ENCODE measurements around the gene IRS2.

Gene IRS2

DNA sequence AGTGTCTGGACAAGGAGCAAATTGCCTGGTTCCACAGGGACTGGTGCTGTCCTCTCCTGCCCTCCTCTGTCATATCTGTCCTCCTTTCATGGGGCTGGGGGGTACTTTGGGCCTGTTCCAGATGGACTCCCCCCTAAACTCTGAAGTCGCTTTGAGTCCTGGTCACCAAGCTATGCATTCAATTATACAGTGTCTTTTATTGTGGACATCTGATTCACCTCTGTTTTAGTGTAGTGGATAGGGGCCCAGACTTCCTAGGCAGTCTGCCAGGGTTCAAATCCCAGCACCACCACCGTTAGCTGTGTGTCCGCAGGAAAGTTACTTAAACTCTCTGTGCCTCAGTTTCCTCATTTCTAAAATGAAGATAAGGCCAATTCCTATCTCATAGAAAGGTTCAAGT is 21.0 kb upstream of the IRS2 start:
- no peak for FAIRE-seq
- no peak for DNase-seq (ENCODE audit: low spot score)

DNA sequence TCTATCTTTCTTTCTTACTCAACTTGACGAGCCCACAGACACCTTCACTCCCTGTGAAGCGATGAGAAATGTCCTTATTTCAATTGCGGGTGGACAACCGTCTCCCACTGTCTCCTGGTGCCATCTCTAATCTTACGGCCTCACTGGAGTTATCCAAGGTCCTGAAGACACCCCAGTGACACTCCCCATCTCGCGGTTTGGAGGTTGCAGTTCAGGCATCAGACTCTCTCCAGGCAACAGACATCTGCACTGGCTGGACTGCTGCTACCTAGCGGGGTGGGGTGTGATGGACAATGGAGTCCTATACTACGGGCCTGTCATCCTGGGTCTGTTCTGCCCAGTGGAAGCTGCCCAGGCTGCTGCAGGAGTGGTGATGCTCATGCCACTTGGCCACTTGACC is 18.3 kb upstream of the IRS2 start:
- DNase-seq (ENCODE audit: low spot score), result no peak

DNA sequence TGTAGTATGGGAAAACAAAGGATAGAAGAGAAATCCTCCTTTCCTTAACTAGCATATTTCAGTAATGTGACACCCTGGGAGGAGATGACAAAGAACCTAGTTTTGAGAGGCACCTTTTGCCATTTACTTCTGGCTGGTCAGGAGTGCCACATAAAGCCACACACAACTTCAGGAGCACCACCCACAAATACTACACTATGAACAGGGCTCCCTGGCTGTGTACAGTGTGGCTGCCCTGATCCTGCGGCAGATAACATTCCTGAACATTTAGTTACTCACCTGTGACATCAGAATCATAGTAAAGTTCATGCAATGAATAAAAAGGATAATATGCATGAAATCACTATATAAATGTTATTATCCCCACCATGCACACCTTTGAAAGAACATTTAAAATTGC is 17.4 kb upstream of the IRS2 start:
- DNase-seq (ENCODE audit: low spot score) (no peak), FAIRE-seq (no peak)

More for the DNA sequence above, 18.3 kb upstream of the IRS2 start:
- no peak for FAIRE-seq

DNA sequence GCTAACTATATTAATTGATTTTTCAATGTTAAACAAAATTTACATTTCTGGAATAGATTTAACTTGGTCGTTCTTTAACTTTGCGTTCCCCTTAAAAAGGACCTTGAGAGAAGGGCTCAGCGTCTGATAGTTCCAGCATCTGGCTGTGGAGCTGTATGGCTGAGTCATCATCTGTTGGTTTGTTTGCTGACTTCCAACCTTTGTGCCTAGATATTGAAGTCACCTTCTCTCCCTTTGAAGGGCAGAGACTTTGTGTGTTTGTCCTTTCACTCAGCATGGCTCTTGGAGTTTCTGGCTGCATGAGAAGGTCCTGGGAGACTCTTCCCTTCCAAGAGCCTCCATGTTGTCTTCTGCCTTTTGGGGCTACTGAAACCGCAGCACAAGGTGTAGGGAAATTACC is 16.6 kb upstream of the IRS2 start:
- FAIRE-seq (no peak), DNase-seq (ENCODE audit: low spot score) (no peak)

DNA sequence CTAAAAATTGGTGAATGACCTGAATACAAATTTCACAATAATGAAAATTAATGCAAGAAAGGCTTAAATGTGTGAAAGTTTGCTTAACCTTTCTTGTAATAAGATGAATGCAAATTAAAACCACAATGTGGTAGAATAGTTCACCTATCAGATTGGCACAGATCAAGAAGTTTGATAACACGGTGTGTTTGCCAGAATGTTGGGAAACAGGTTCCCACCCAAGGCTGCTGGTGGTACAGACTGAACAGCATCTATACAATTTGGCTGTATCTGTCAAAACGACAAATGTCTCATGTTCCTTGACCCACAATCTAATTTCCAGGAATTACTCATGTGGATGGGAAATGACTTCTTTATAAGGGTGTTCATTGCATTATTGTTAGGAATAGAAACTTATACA is 8.6 kb upstream of the IRS2 start:
- FAIRE-seq, result no peak

DNA sequence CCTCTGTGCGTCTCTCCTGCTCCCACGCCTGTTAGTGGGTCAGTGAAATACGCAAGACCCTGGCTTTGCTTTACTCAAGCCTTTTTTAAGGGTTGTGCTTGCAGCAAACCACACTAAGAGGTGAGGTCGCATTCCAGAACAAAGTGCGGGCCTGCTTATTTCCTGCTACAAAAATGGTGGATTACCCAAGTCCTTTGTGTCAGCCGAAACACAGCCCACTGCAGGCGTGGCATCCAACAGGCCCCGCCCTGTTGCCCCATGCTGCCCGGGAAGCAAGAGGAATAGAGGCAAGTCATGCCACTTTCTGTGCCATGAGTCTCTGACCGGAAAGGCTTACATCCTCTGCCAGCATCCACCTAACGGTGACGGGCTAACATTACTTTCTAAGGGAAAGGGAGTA is 7.7 kb upstream of the IRS2 start:
- peak; percentile 90 for FAIRE-seq
- DNase-seq (ENCODE audit: low spot score), result peak; percentile 84

More for the DNA sequence above, 8.6 kb upstream of the IRS2 start:
- no peak for DNase-seq (ENCODE audit: low spot score)

DNA sequence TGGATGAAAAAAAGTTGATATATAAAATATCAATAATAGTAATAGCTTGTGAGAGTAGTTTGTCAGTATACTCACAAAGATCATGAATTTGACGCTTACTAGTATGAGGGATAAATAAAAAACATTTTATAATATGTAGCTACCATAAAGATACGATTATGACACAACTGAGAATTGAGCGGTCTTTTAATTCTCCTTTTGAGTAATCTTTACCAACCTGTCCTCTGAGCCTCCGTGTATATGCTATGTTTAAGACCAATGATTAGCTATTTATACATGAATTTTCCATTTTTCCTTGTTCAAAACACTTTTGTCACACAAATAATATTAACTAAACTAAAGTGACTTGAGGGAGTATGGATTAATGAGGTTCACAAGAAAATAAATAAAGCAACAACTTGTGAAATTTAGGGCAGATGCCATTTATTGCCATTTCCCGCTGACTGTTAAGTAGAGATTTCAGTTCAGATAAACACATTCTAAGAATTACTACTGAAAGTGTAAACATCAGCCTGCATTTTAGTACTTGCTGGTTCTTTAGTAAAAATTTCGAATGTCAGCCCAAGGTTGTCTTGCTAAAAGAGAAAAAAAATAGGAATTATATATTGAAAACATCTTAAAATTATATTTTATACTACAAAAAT is 6.2 kb upstream of the IRS2 start:
- FAIRE-seq (no peak), DNase-seq (ENCODE audit: low spot score) (no peak)

DNA sequence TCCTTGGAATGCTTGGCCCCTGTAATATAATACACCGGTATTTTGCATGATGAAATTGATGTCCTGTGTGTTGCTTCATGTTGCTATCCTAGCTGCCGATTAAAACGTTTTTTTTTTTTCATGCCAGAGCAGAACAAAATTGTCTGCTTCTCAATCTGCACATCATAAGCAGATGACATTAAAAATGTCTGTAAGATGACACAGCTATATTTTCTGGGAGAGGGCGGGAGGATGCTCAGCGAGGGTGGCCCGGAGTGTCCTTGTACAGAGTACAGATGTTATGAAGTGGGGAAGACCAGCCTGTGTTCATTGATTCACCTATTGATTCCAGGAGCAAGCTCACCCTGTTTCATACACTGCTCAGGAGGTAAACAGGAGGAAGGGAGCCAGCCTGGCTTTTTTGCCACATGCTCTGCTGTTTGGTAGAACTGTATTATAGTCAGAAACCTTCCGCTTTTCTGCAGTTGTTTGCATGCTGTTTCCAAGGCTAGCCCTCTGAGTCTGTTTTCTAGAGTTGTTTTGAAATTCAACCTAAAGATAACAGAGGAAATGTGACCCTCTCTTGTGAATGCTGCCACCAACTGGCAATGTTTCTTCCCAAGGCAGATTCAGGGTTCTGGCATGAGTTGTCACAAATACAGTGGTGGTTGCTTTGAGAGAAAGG is 4.7 kb upstream of the IRS2 start:
- DNase-seq (ENCODE audit: low spot score) (peak; percentile 47), FAIRE-seq (peak; percentile 79)

DNA sequence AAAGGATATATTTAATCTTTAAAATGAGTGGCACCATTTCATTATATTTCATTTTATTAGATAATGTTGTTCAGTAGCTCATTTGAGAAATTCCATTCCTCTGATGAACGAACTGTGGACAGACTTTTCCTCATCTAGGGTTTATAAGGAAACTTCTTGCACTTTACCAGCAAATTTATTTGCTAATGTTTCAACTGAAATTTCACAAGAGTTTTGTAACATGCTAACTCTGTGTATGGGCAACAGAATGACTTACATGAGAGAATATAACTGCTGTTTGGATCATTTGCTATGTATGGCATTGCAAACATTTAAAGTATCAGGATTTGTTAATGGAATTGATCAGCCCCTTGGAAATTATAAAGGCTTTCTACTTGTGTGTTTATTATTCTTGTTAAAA is 3.7 kb upstream of the IRS2 start:
- DNase-seq (ENCODE audit: low spot score) (no peak), FAIRE-seq (no peak)

DNA sequence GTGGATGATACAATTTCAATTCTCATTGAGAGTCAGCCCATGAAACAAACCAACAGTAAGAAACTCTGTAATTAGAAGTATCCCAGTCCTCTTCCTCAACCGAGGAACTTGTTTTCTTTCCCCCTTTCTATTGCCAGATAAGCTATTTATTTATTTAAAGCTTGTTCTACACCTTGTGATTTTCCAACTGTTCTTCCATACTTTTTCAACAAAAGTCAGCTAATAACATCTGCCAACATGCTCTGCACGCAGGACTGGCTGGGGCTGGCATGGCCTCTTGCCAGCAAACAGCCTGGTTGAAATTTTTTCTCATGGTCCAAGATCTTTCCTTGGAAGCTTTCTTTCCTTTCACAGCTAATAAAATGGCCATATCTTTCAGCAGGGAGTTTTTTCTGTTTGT is 2.9 kb upstream of the IRS2 start:
- FAIRE-seq (peak; percentile 84), DNase-seq (ENCODE audit: low spot score) (no peak)

DNA sequence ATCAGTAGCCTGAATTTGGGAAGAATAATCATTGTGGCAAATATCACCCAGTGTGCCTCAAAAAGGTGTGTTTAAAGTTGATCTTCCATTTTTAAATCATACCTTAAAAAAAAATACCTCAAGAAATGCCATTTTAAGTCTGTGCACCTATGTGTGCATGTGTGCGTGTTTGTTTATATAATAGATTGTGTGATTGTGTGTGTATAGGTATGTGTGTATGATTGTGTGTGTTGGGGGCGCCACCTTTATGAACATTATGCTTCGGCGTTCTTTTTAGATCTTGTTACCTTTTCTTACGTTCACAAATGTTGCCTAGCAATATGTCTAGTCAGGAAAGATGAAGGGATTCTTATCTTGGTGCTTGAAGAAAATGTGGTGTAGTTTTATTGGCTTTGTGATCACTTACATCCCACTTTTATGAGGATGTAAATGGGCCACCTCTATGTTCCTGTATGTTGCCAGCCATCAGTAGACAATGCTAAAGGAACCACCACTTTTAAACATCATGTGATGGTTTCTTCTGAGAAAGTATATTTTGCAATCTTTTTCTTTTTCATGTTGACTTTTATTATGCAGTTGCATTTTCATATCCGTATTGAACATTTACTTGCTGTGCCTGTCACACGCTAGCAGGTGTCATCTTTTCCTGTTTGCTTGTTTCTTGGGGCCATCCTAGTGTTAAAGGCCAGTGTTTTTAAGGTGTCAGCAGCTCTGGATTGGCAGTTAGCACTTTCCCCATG is 2.2 kb upstream of the IRS2 start:
- FAIRE-seq (no peak), DNase-seq (ENCODE audit: low spot score) (no peak)

DNA sequence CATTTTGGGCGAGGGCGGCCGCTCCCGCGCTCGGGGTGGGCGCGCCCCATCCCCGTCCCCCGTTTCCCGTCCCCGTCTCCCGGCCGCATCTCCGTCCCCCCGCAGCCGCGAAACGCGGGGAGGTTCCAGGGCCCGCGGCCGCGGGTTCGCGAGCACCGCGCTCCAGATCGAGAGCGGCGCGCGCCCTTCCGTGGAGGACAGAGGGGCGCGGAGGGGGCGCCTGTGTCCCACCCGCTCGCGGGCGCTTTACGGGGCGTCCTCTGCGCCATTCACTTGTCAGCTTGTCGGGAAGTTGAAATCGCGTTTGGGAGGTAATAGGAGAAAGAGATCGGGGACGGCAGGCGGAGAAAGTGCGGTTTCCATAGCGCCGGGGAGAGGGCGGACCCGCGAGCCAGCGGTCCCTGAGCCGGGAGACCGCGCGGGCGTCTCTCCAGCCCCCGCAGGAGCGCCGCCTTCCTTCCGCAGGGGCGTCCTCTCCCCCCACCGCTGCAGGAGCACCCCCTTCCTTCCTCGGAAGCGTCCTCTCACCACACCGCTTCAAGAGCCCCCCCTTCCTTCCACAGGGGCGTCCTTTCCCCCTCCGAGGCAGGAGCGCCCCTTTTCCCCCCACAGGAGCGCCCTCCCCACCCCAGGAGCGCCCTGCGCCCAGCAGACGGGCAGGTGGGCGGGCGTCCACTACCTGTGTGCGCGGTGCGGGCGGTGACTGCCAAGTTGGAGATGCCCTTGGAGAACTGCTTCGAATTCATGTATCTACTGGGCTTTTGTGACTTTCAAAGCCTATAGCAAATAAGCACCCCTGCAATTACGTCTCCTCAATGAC is 962 bp upstream of the IRS2 start:
- DNase-seq (ENCODE audit: low spot score) (no peak), FAIRE-seq (no peak)

DNA sequence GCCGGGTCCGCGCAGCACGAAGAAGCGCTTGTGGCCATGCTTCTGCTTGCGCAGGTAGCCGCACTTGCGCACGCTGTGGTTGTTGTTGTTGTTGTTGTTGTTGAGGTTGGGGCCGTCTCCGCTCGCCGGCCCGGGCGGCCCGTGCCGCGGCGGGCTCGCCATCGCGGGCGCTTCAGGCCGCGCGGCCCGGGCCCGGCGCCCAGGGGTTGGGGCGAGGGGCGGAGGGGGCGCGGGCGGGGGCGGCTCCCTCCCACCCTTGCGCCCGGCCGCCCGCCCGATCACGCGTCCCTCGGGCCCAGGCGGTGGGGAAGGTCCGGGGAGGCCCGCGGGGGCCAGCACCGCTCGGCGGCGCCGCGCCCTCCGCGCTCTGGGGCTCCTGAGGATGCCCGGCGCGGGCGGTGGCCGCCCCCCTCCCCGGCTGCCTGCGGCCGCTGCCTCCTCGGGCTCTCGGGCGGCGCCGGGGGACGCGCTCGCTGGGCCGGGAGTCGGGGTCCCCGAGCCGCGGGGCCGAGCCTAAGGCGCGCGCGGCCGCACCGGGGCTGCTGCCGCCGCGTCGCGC is 412 bp downstream of the IRS2 start:
- FAIRE-seq, result no peak

DNA sequence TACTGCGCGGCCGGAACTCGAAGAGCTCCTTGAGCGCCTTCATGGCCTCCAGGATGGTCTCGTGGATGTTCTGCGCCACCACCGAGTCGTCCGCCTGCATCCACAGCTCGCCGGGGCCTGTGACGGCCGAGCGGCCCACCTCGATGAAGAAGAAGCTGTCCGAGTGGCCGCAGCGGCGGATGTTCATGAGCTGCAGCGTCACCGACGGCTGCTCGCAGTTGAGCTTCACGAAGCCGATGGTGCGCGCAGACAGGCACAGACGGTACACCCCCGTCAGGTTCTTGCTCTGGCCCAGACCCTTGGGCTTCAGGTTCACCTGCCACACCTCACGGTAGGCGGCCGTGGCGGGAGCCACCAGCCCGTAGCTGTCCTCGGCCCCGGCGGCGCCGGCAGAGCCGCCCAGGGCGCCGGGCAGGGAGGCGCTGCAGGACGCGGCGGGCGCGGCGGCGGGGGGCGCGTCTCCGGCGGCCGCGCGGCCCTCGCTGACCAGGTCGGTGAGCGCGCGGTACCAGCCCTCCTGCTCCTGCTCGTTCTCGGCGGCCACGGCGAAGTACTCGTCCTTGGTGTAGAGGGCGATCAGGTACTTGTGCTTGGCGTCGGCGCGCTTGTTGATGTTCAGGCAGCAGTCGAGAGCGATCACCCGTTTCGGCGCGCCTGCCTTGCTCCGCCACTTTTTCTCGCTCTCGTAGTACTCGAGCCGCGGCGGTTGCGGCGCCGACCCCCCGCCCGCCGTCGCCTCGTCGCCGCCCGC is 1.1 kb downstream of the IRS2 start:
- DNase-seq (ENCODE audit: low spot score), result peak; percentile 59
- FAIRE-seq, result no peak

More for the DNA sequence above, 412 bp downstream of the IRS2 start:
- no peak for DNase-seq (ENCODE audit: low spot score)

DNA sequence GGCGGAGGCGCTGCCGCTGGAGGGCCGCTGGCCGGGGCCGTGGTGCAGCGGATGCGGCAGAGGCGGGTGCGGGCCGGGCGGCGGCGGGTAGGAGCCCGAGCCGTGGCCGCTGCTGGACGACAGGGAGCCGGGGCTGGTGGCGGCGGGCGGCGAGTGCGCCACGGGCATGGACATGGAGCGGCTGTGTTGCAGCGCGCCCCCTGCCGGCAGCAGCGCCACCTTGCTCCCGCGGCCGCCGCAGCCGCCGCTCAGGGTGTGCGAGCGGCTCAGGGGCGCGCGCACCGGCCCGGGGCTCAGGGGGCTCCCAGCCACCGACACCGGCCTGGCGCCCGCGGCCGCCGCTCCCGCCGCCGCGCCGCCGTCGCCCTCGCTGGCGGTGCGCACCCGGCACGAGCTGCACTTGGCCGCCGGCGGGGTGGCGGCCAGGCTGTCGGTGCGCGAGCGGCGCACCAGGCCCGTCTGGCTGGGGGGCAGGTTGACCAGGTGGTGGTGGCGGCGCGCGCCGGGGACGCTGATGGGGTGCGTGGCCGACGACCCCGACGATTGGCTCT is 1.7 kb downstream of the IRS2 start:
- peak; percentile 52 for DNase-seq (ENCODE audit: low spot score)
- FAIRE-seq, result no peak

DNA sequence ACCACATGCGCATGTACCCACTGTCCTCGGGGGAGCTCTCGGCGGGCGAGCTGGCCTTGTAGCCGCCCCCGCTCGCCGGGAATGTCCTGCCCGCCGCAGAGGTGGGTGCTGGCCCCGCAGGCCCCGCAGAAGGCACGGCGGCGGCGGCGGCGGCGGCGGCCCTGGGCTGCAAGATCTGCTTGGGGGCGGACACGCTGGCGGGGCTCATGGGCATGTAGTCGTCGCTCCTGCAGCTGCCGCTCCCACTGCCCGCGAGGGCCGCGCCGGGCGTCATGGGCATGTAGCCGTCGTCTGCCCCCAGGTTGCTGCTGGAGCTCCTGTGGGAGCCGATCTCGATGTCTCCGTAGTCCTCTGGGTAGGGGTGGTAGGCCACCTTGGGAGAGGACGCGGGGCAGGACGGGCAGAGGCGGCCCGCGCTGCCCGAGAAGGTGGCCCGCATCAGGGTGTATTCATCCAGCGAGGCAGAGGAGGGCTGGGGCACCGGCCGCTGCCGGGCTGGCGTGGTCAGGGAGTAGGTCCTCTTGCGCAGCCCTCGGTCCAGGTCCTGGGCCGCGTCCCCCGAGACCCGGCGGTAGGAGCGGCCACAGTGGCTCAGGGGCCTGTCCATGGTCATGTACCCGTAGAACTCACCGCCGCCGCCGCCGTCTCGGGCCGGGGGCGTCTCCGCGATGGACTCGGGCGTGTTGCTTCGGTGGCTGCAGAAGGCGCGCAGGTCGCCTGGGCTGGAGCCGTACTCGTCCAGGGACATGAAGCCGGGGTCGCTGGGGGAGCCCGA is 2.4 kb downstream of the IRS2 start:
- DNase-seq (ENCODE audit: low spot score), result no peak
- FAIRE-seq, result no peak

DNA sequence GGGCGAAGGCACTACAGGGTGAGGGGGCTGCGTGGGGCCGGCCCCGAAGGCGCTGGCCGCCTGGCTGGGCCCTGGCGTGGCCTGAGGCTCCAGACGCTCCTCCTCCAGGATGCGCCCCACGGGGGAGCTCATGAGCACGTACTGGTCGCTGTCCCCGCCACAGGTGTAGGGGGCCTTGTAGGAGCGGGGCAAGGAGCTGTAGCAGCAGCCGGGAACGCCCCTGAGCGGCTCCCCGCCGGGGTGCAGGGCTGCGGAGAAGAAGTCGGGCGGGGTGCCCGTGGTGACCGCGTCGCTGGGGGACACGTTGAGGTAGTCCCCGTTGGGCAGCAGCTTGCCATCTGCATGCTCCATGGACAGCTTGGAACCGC is 3.0 kb downstream of the IRS2 start:
- FAIRE-seq, result no peak
- DNase-seq (ENCODE audit: low spot score), result peak; percentile 56

DNA sequence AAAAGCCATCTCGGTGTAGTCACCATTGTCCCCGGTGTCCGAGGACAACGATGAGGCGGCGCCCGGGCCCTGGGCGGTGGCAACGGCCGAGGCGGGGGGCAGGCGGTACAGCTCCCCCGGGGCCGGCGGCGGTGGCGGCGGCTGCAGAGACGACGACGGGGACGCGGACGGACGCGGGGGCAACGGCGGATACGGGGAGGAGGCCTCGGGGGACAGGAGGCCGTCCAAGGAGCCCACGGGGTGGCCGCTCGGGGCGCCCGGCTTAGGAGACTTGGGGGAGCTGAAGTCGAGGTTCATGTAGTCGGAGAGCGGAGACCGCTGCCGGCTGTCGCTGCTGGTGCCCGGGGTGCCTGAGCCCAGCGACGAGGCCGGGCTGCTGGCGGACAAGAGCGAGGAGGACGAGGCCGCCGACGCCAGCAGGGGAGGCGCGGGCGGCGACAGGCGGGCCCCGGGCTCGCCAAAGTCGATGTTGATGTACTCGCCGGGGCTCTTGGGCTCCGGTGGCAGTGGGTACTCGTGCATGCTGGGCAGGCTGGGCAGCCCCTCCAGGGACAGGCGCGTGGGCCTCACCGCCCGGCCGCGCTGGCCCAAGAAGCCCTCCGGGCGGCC is 3.5 kb downstream of the IRS2 start:
- FAIRE-seq (no peak), DNase-seq (ENCODE audit: low spot score) (no peak)

DNA sequence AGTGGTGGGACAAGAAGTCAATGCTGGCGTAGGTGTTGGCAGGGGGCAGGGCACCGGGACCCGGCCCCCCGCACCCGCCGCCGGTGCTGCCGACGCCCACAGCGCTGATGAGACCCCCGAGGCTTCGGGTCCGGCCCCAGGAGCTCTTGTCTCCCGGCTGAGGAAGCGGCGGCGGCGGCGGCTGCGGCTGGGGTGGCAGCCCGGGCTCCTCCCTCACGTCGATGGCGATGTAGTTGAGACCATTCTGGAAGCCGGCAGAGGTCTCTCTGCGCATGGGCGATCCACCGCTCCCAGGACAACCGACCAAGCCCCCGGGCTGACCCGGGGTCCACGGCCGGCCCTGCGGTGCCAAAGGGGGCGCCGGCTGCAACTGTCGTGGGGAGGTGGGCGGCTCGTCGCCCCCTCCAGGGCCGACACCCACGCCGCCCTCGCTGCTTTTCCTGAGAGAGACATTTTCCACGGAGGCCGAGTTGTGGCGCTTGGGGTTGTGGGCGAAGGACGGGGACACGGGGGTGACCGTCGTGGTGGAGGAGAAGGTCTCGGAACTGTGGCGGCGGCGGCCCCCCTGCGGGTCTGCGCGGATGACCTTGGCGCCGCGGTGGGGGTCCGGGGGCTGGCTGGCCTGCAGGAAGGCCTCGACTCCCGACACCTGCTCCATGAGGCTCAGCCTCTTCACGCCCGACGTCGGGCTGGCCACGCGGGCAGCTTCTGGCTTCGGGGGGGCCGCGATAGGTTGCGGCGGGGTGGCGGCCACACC is 4.1 kb downstream of the IRS2 start:
- no peak for DNase-seq (ENCODE audit: low spot score)
- FAIRE-seq, result no peak
